ENCODE measurements around the gene ZC4H2.
A peak's percentile ranks its signal among the peaks of the same experiment; 100 is the strongest.

DNA sequence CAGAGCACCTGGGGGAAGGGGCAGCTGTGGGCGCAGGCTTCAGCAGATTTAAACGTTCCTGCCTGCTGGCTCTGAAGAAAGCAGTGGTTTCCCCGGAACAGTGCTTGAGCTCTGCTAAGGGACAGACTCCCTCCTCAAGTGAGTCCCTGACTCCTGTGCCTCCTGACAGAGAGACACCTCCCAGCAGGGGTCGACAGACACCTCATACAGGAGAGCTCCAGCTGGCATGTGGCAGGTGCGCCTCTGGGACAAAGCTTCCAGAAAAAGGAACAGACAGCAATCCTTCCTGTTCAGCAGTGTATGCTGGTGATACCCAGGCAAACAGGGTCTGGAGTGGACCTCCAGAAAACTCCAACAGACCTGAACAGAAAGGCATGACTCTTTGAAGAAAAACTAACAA, 68.1 kb downstream of the ZC4H2 start:
- TF ChIP-seq, protein P1, sequence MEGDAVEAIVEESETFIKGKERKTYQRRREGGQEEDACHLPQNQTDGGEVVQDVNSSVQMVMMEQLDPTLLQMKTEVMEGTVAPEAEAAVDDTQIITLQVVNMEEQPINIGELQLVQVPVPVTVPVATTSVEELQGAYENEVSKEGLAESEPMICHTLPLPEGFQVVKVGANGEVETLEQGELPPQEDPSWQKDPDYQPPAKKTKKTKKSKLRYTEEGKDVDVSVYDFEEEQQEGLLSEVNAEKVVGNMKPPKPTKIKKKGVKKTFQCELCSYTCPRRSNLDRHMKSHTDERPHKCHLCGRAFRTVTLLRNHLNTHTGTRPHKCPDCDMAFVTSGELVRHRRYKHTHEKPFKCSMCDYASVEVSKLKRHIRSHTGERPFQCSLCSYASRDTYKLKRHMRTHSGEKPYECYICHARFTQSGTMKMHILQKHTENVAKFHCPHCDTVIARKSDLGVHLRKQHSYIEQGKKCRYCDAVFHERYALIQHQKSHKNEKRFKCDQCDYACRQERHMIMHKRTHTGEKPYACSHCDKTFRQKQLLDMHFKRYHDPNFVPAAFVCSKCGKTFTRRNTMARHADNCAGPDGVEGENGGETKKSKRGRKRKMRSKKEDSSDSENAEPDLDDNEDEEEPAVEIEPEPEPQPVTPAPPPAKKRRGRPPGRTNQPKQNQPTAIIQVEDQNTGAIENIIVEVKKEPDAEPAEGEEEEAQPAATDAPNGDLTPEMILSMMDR (IDR thresholded peaks at IDR 0.05), result peak; percentile 19; the same call in 1 of the 2 replicates
- TF ChIP-seq TCF7L2 (IDR thresholded peaks at IDR 0.05; ENCODE audit: low read depth, low read length) (no peak), POLR2AphosphoS5 (IDR thresholded peaks at IDR 0.05; ENCODE audit: low read depth, low read length) (no peak)
- TF ChIP-seq, protein P2, sequence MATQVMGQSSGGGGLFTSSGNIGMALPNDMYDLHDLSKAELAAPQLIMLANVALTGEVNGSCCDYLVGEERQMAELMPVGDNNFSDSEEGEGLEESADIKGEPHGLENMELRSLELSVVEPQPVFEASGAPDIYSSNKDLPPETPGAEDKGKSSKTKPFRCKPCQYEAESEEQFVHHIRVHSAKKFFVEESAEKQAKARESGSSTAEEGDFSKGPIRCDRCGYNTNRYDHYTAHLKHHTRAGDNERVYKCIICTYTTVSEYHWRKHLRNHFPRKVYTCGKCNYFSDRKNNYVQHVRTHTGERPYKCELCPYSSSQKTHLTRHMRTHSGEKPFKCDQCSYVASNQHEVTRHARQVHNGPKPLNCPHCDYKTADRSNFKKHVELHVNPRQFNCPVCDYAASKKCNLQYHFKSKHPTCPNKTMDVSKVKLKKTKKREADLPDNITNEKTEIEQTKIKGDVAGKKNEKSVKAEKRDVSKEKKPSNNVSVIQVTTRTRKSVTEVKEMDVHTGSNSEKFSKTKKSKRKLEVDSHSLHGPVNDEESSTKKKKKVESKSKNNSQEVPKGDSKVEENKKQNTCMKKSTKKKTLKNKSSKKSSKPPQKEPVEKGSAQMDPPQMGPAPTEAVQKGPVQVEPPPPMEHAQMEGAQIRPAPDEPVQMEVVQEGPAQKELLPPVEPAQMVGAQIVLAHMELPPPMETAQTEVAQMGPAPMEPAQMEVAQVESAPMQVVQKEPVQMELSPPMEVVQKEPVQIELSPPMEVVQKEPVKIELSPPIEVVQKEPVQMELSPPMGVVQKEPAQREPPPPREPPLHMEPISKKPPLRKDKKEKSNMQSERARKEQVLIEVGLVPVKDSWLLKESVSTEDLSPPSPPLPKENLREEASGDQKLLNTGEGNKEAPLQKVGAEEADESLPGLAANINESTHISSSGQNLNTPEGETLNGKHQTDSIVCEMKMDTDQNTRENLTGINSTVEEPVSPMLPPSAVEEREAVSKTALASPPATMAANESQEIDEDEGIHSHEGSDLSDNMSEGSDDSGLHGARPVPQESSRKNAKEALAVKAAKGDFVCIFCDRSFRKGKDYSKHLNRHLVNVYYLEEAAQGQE (IDR thresholded peaks at IDR 0.05; ENCODE audit: insufficient read depth in 1 of 2, low read depth in 2 of 2, low read length in 1 of 2), result no peak

All from Panc1 (cell line).